ENCODE results near the gene BRD1. TPM values are rescaled to one million over a fixed set of nuclear protein-coding genes. Genes with fewer than 3 reads are reported as not detected.

BRD1 gene
- total RNA-seq, 4 donors from 2014 or later, result 43.4 to 70.5 (median 50.3) TPM

GRCh38 chr22:49801391-49802060 lies 26.1 kb downstream of the BRD1 start:
- DNase-seq, result no peak
- Histone ChIP-seq H3K9me3 (no peaks in the 10 kb centered on the region), H3K27ac (no peak overlapping the region), H3K27me3 (no peaks in the 10 kb centered on the region), H3K4me3 (no peak overlapping the region), H3K4me1 (peaks cover 0 to 8% (median 6%) of the 10 kb centered on the region in 4 donors), H3K36me3 (peaks cover 0 to 24% (median 6%) of the 10 kb centered on the region in 4 donors)
- in situ Hi-C loops (cut with MboI; ENCODE audit: low pct_ligation_motif_present in 1 of 4, low pct_unique_long_range_greater_than_20kb in 1 of 4, low sequenced_read_pairs in 3 of 4), result no loop called here
- TF ChIP-seq POLR2AphosphoS5 (IDR thresholded peaks at IDR 0.05) (no peak), POLR2A (IDR thresholded peaks at IDR 0.05) (no peak), CTCF (IDR thresholded peaks at IDR 0.05) (no peak), EP300 (IDR thresholded peaks at IDR 0.05; ENCODE audit: low read depth) (no peak)
- intact Hi-C loops (cut with DNase I; ENCODE audit: low total_unique reads), result no loop called here
- WGBS, 2 donors (ENCODE audit: low coverage in 1 of 2), result 91 to 97% methylated on average over 6 to 17 of the region's 18 CpGs

- Histone ChIP-seq H3K27ac (no peak overlapping the region), H3K9me3 (no peaks in the 10 kb centered on the region), H3K4me3 (no peak overlapping the region), H3K4me1 (peaks cover 0 to 8% (median 5%) of the 10 kb centered on the region in 4 donors), H3K27me3 (no peaks in the 10 kb centered on the region), H3K36me3 (peaks cover 0 to 27% (median 6%) of the 10 kb centered on the region in 4 donors)
- 86% methylated on average over 29 of the region's 29 CpGs; no CpG with 5 or more reads in 1 of the 2 donors for WGBS, 2 donors (ENCODE audit: low coverage in 1 of 2)
- TF ChIP-seq EP300 (IDR thresholded peaks at IDR 0.05; ENCODE audit: low read depth), result no peak
- no peak for TF ChIP-seq CTCF (IDR thresholded peaks at IDR 0.05)
- no peak for TF ChIP-seq POLR2AphosphoS5 (IDR thresholded peaks at IDR 0.05)
- no peak for TF ChIP-seq POLR2A (IDR thresholded peaks at IDR 0.05)
- no peak for DNase-seq
- in situ Hi-C loops (cut with MboI; ENCODE audit: low pct_ligation_motif_present in 1 of 4, low pct_unique_long_range_greater_than_20kb in 1 of 4, low sequenced_read_pairs in 3 of 4), result no loop called here
- intact Hi-C loops (cut with DNase I; ENCODE audit: low total_unique reads), result no loop called here
Measured at GRCh38 chr22:49800408-49801238, 27.1 kb downstream of the BRD1 start.

- 87 to 100% methylated on average over 1 to 18 of the region's 18 CpGs for WGBS, 2 donors (ENCODE audit: low coverage in 1 of 2)
- Histone ChIP-seq H3K4me3 (no peak overlapping the region), H3K36me3 (peaks cover 0 to 35% (median 6%) of the 10 kb centered on the region in 4 donors), H3K27me3 (no peaks in the 10 kb centered on the region), H3K9me3 (no peaks in the 10 kb centered on the region), H3K4me1 (peaks cover 0 to 8% (median 4%) of the 10 kb centered on the region in 4 donors), H3K27ac (no peak overlapping the region)
- in situ Hi-C loops (cut with MboI; ENCODE audit: low pct_ligation_motif_present in 1 of 4, low pct_unique_long_range_greater_than_20kb in 1 of 4, low sequenced_read_pairs in 3 of 4) (no loop called here), intact Hi-C loops (cut with DNase I; ENCODE audit: low total_unique reads) (no loop called here)
- DNase-seq, result no peak
- no peak for TF ChIP-seq CTCF (IDR thresholded peaks at IDR 0.05)
- no peak for TF ChIP-seq EP300 (IDR thresholded peaks at IDR 0.05; ENCODE audit: low read depth)
- no peak for TF ChIP-seq POLR2AphosphoS5 (IDR thresholded peaks at IDR 0.05)
- no peak for TF ChIP-seq POLR2A (IDR thresholded peaks at IDR 0.05)
Measured at GRCh38 chr22:49799431-49800075, 28.1 kb downstream of the BRD1 start.

Data from transverse colon (tissue), 4 donors.